Esophagus squamous epithelium (tissue), 5 donors: ENCODE results near the gene TNFAIP3. TPM values are rescaled to one million over a fixed set of nuclear protein-coding genes. Genes with fewer than 3 reads are reported as not detected.
A peak's percentile ranks its signal among the peaks of the same experiment; 100 is the strongest.

Source experiments
- DNase-seq: peaks from one replicate; lab custom pipeline; 2025; lab: John Stamatoyannopoulos, UW
- H3K27ac ChIP-seq, 4 donors: fragments of 200-600 bp; sonication (generic); one replicate each; pipeline ENCODE4 v1.5.1; 2016 to 2019; ENCODE audit warnings: mild to moderate bottlenecking in 1 of 4
- H3K27me3 ChIP-seq, 4 donors: fragments of 200-600 bp; sonication (generic); 1 replicate in 3 of 4; 2 replicates in 1 of 4; pipeline versions ENCODE4 v1.5.1 to v1.6.0; 2017 to 2021; ENCODE audit warnings: antibody characterized with exemption in 1 of 4
- H3K36me3 ChIP-seq, 3 donors: fragments of 200-600 bp; sonication (generic); one replicate each; pipeline ENCODE4 v1.5.1; 2016 to 2019
- H3K4me1 ChIP-seq, 3 donors: fragments of 200-600 bp; sonication (generic); one replicate each; pipeline ENCODE4 v1.5.1; 2017 to 2019
- H3K4me3 ChIP-seq, 4 donors: fragments of 200-600 bp; sonication (generic); 1 replicate in 3 of 4; 2 replicates in 1 of 4; pipeline ENCODE4 v1.5.1; 2016 to 2019; ENCODE audit warnings: mild to moderate bottlenecking in 2 of 4, moderate library complexity in 1 of 4
- H3K9me3 ChIP-seq, 3 donors: fragments of 200-600 bp; sonication (generic); one replicate each; pipeline ENCODE4 v1.5.1; 2016 to 2019
- POLR2A ChIP-seq, 4 donors: fragments of 450-650 bp; IDR thresholded peaks; one replicate each; pipeline ENCODE4 v1.6.1; 2017; ENCODE audit warnings: antibody characterized with exemption in 4 of 4, mild to moderate bottlenecking in 4 of 4, moderate library complexity in 3 of 4
- WGBS, 2 donors: methylation state at CpG; one replicate each; pipeline ENCODE4 v1.1.5; 2018; 5-methylcytosine and 5-hydroxymethylcytosine counted together
- intact Hi-C: fragments of 100-400 bp; cut with DNase I; formaldehyde crosslinking; loops from one replicate; pipeline ENCODE4 v1.15.0; 2022
- total RNA-seq, 4 donors: library from RNA; depleted of rRNA; stranded (reverse); fragments of >200 nt; gene quantifications; one replicate each; pipeline ENCODE4 v1.1.0, GENCODE V29; 2016
- TF ChIP-seq, protein P1 (sequence below), 6 experiments: fragments of 450-650 bp in 4 of 6; fragments of 200-600 bp in 2 of 6; sonication (generic) in 2 of 6; IDR thresholded peaks; one replicate each; pipeline ENCODE4 v1.5.1; 2016 to 2019; ENCODE audit warnings: antibody characterized with exemption in 6 of 6, mild to moderate bottlenecking in 4 of 6, moderate library complexity in 4 of 6
- donor health status: DM: yes; HTN: yes; CAD: no.

The TNFAIP3 gene
- total RNA-seq, 4 donors from 2014 or later = 4.2 to 21.7 (median 7.7) TPM

DNA sequence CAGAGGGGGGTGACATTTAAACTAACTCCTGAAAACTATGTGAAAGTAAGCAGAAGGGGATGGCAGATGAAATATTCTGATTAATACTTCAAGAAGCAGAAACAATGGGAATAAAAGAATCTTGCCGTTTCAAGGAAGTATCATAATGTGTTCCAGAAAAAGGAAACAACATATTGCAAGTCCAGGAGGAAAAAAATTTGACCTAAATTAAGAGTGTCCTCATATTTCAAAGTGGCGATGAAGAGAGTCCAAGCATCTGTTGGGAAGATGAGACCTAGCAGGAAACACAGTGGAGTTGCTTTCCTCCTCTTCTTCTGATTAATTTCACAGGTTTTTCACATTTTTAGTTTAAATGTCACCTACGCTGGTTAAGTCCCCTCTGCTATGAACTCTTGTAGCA lies 45.6 kb upstream of the TNFAIP3 start:
- Histone ChIP-seq H3K27me3 (no peaks in the 10 kb centered on the region), H3K27ac (no peak overlapping the region), H3K9me3 (no peaks in the 10 kb centered on the region), H3K4me3 (no peak overlapping the region), H3K36me3 (no peaks in the 10 kb centered on the region), H3K4me1 (peaks cover 0 to 33% (median 7%) of the 10 kb centered on the region in 3 donors)
- intact Hi-C loops = no loop called here
- TF ChIP-seq POLR2A (IDR thresholded peaks at IDR 0.05) = no peak
- TF ChIP-seq, protein P1, sequence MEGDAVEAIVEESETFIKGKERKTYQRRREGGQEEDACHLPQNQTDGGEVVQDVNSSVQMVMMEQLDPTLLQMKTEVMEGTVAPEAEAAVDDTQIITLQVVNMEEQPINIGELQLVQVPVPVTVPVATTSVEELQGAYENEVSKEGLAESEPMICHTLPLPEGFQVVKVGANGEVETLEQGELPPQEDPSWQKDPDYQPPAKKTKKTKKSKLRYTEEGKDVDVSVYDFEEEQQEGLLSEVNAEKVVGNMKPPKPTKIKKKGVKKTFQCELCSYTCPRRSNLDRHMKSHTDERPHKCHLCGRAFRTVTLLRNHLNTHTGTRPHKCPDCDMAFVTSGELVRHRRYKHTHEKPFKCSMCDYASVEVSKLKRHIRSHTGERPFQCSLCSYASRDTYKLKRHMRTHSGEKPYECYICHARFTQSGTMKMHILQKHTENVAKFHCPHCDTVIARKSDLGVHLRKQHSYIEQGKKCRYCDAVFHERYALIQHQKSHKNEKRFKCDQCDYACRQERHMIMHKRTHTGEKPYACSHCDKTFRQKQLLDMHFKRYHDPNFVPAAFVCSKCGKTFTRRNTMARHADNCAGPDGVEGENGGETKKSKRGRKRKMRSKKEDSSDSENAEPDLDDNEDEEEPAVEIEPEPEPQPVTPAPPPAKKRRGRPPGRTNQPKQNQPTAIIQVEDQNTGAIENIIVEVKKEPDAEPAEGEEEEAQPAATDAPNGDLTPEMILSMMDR (IDR thresholded peaks at IDR 0.05) = no peak
- 59 to 64% methylated on average over 3 of the region's 3 CpGs for WGBS, 2 donors
- no peak for DNase-seq

DNA sequence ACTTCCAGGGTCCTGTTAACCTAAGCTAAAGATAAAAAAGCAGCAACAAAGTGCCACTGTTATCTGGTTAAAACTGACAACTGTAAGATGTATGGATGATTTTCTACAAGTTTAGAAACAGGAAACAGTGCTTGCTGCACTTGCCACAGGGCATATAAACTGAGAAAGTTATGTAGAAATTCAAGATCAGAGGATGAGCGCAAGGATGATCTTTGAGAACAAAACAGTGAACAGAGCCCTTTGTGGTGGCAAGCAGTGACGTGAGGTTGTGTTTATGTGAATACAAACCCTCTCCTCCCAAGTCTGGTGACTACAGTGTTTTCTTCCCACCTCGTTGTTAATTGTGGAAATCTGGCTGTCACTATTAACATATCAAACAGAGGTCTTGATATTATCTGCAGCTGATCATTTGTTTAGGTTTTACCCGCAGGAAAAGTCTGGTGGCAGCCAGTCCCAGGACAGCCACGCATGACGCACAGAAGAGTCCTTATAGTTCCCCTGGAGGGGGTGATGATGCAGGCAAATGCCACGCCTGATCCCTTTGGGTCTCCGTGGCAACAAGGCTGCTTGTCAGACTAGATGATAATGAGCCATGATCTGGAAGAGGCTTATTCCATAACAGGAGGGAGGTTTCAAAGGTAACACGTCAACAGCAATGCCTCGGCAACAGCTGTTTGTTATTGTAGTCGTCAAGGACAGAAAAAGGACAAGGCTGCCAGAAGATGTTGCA lies 43.1 kb upstream of the TNFAIP3 start:
- no peak for DNase-seq
- intact Hi-C loops = no loop called here
- peak in 1 of 4 donors; percentile 20 for TF ChIP-seq POLR2A (IDR thresholded peaks at IDR 0.05)
- TF ChIP-seq, protein P1 (IDR thresholded peaks at IDR 0.05) = no peak
- 10 to 20% methylated on average over 11 of the region's 11 CpGs for WGBS, 2 donors
- peaks cover 0 to 54% (median 21%) of the 10 kb centered on the region in 3 donors for H3K4me1 ChIP-seq
- no peaks in the 10 kb centered on the region for H3K36me3 ChIP-seq
- no peaks in the 10 kb centered on the region for H3K9me3 ChIP-seq
- H3K27ac ChIP-seq = peak overlapping the region; percentile 33 to 73 (median 61)
- no peak overlapping the region for H3K4me3 ChIP-seq
- H3K27me3 ChIP-seq = no peaks in the 10 kb centered on the region

DNA sequence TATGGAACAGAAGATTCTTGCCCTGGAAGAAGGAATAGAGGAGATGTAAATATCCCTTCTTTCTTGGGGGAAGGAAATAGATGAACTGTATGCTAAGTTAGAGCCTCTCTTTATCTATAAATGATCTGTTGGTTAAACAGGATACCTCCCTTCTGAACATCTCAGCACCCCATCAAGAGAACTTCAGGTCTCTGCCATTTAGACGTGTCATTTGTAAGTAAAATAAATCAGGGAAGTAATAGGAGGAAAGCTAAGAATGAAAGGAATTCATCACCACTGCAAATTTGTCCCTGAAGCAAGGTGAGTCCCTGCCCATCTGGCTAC lies 42.5 kb upstream of the TNFAIP3 start:
- Histone ChIP-seq H3K36me3 (no peaks in the 10 kb centered on the region), H3K27ac (peak overlapping the region; percentile 33 to 73 (median 61)), H3K27me3 (no peaks in the 10 kb centered on the region), H3K4me1 (peaks cover 0 to 58% (median 21%) of the 10 kb centered on the region in 3 donors), H3K4me3 (no peak overlapping the region), H3K9me3 (no peaks in the 10 kb centered on the region)
- no peak for DNase-seq
- TF ChIP-seq, protein P1 (IDR thresholded peaks at IDR 0.05) = no peak
- TF ChIP-seq POLR2A (IDR thresholded peaks at IDR 0.05) = no peak
- intact Hi-C loops = no loop called here
- 29 to 63% methylated on average over 1 of the region's 1 CpG for WGBS, 2 donors

DNA sequence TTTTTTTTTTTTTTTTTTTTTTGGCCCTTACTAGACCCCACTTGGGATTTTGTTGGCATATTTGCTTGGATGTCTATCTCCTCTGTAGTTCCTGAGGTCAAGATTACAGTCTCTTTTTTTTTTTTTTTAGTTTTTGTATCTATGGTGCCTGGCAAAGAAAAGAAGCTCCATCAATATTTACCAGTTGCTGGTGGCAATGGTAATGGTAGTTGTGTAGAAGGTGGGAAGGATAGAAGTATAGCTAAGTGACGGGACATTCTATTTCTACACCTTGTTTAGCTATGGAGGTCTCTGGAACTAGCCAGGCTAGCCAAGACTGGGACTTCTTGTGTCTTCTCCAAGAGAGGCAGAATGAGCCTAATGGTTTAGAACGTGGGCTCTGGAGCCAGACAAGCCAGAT lies 42.2 kb upstream of the TNFAIP3 start:
- no peak for TF ChIP-seq POLR2A (IDR thresholded peaks at IDR 0.05)
- TF ChIP-seq, protein P1 (IDR thresholded peaks at IDR 0.05) = no peak
- Histone ChIP-seq H3K27me3 (no peaks in the 10 kb centered on the region), H3K27ac (peak overlapping the region in 2 of 4 donors; percentile 52 to 70), H3K4me1 (peaks cover 0 to 57% (median 21%) of the 10 kb centered on the region in 3 donors), H3K36me3 (no peaks in the 10 kb centered on the region), H3K9me3 (no peaks in the 10 kb centered on the region), H3K4me3 (no peak overlapping the region)
- intact Hi-C loops = no loop called here
- no peak for DNase-seq
- 80% methylated on average over 2 of the region's 2 CpGs for WGBS, 2 donors

DNA sequence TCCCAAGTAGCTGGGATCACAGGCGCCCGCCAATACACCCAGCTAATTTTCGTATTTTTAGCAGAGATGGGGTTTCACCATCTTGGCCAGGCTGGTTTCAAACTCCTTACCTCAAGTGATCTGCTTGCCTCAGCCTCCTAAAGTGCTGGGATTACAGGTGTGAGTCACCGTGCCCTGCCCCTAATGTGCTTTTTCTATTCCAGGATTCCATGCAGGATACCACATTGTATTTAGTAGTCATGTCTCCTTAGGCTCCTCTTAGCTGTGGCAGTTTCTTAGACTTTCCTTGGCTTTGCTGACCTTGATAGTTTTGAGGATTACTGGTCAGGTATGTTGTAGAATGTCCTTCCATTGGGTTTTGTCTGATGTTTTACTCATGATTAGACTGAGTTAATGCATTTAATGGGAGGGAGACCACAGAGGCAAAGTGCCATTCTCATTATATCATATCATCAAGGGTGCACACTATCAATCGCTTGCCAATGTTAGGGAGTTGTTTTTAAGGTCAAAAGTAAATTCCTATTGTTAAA lies 39.6 kb upstream of the TNFAIP3 start:
- TF ChIP-seq POLR2A (IDR thresholded peaks at IDR 0.05) = no peak
- TF ChIP-seq, protein P1 (IDR thresholded peaks at IDR 0.05) = no peak
- no peaks in the 10 kb centered on the region for H3K27me3 ChIP-seq
- H3K27ac ChIP-seq = peak overlapping the region; percentile 41 to 87 (median 70)
- 64 to 72% methylated on average over 5 of the region's 5 CpGs for WGBS, 2 donors
- no peak for DNase-seq
- intact Hi-C loops = no loop called here
- H3K4me3 ChIP-seq = no peak overlapping the region
- no peaks in the 10 kb centered on the region for H3K9me3 ChIP-seq
- H3K36me3 ChIP-seq = no peaks in the 10 kb centered on the region
- H3K4me1 ChIP-seq = peaks cover 0 to 64% (median 28%) of the 10 kb centered on the region in 3 donors
